GM10248 (cell line): ENCODE measurements around the gene EOLA1.

Experiments
- CTCF ChIA-PET: fragments of 300-600 bp; sonication (Branson Sonifier 250); formaldehyde crosslinking; extraction: SDS; loops from one replicate; lab custom pipeline; 2021; ENCODE audit warnings: antibody characterized with exemption; lab: Yijun Ruan, JAX
- POLR2A ChIA-PET: fragments of 350-650 bp; sonication (Branson Sonifier 250); formaldehyde crosslinking; extraction: SDS; loops from one replicate; lab custom pipeline; 2020; ENCODE audit warnings: antibody characterized with exemption; lab: Yijun Ruan, JAX
- DNase-seq: peaks from one replicate; pipeline ENCODE4 v3.0.0; 2012; ENCODE audit errors: extremely low spot score
- TF ChIP-seq, protein P1 (sequence below): IDR thresholded peaks from 2 replicates; pipeline ENCODE4 v1.5.1; 2012; ENCODE audit warnings: mild to moderate bottlenecking, low read depth; ENCODE audit errors: extremely low read depth, missing control alignments, control extremely low read depth

The EOLA1 gene

DNA sequence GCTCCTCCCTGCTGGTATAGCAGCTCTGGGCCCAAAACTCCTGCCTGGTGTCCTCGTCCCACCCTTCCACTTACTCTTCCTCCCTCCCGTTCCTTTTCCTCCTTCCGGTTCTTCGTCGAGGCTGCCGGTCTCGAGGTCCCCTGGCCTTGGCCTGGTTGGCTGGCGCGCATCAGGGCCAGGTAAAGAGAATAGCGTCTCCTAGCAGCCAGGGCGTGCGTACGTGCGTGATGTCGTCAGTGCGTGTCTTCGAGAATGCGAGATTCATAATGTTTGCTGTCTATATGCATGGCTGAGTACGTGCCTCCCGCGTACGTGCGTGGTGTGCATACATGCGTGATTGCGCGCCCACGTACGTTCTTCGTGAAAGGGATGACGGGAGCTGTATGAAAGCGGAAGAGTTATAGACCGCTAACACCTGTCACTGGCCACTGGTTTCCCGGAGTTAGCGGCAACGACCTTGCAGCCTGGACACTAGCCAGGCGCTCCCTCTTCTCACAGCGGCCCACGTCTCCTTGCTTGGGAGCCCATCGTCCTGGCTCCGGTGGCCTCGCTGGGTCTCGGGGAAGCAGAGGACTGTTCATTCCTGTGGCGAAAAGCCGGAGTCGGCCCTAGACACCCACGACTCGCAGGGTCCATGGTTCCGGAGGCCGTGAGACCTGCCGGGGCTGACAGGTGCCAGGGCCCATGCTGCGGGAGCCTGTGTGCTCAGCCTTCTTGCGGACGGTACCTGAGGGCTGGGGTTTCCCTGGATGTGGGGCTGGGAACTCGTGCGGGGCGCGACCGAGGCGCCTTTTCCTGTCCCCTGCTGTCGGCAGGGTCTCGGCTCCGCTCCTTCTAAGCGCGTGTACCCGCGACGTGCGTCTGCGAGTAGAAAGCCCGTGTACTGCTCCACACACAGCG lies at the start of gene EOLA1:
Gene EOLA1 (plus strand): TSS at position 392 of the 900 bp plus-strand sequence. CDS start 4,619 bp downstream, outside the sequence.
- DNase-seq, result peak; percentile 71
- CTCF ChIA-PET, result interaction anchor here (0.6 to 1.8 kb wide), 6 partner anchors 10 to 397 kb away, joined by 3 to 11 read pairs (median 4); partner anchors contain the start of gene EOLA2
- TF ChIP-seq, protein P1, sequence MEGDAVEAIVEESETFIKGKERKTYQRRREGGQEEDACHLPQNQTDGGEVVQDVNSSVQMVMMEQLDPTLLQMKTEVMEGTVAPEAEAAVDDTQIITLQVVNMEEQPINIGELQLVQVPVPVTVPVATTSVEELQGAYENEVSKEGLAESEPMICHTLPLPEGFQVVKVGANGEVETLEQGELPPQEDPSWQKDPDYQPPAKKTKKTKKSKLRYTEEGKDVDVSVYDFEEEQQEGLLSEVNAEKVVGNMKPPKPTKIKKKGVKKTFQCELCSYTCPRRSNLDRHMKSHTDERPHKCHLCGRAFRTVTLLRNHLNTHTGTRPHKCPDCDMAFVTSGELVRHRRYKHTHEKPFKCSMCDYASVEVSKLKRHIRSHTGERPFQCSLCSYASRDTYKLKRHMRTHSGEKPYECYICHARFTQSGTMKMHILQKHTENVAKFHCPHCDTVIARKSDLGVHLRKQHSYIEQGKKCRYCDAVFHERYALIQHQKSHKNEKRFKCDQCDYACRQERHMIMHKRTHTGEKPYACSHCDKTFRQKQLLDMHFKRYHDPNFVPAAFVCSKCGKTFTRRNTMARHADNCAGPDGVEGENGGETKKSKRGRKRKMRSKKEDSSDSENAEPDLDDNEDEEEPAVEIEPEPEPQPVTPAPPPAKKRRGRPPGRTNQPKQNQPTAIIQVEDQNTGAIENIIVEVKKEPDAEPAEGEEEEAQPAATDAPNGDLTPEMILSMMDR, result no peak
- POLR2A ChIA-PET, result interaction anchor here (0.6 to 3.2 kb wide), 6 partner anchors 9 to 1644 kb away, joined by 4 to 30 read pairs (median 10); partner anchors contain the start of genes EOLA2 and IDS

DNA sequence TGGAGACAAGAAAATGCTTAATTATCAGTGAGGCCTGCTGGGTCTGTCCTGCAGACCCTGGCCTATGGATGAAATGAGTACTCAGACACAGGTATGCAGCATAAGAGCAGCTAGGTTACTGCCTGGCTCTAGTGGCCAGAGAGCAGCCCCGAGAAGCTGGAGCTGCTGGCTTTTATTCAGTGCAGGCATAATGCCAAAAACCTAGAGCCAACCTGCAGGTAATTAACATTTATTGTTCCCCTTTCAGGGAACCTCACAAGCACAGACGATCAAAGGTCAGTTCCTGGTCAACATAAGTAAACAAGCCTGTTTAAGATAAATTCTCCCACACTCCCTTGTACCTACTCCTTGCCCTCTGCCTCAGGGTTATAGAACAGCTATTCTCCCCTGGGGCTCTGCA lies 49.0 kb upstream of the EOLA1 start:
- TF ChIP-seq, protein P1, result no peak
- CTCF ChIA-PET, result interaction anchor here (1.3 kb wide), 1 partner anchor 10 kb away, joined by 4 read pairs; no protein-coding TSS in a partner anchor
- POLR2A ChIA-PET, result no interaction called here
- no peak for DNase-seq

DNA sequence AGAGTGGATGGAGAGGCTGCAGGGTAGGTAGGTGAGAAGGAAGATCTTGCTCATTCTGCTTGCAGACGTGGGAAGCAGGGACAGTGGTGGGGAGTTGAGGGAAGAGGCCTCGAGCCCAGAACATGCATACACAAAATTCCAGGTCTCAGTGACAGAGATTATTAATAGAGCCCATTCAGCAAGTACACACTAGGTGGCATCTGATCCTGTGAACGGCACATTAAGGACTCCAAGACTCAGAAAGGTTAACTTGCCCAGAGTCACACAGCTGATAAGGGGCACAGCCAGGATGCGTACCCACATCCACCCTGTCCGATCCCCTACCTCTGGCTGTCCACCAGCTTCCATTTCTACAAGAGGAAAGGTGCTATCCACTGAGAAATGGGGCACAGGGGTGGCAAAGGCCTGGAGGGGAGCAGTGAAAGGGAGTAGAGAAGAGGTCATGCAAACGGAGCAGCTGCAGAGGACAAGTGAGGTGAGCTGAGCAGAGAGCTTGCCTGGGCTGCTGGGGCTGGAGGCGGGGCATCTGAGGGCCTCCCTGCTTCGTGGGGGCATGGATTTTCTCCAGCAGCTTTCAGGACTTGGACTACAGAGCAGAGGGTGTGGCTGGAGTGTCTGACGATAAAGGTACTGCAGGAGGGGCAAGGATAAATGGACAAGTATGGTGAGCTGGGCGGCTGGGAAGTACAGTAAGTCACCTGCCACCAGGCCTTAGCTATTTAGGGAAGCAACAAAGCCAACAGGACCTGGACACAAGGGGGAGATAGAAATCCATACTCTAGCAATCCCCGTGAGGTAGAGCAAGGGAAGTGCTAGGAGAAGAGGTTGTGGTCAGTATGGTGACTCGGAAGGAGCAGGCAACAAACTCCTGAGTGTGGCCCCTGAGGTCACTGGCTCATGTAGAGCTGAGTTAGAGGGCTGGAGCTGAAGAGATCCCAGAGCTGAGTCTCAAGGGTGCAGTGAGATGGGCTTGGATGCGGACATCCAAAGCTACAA lies 46.9 kb upstream of the EOLA1 start:
- CTCF ChIA-PET, result interaction anchor here (0.8 to 1.9 kb wide), 3 partner anchors 9 to 23 kb away, joined by 3 to 5 read pairs (median 4); no protein-coding TSS in a partner anchor
- POLR2A ChIA-PET, result no interaction called here
- TF ChIP-seq, protein P1, result no peak
- DNase-seq, result no peak

DNA sequence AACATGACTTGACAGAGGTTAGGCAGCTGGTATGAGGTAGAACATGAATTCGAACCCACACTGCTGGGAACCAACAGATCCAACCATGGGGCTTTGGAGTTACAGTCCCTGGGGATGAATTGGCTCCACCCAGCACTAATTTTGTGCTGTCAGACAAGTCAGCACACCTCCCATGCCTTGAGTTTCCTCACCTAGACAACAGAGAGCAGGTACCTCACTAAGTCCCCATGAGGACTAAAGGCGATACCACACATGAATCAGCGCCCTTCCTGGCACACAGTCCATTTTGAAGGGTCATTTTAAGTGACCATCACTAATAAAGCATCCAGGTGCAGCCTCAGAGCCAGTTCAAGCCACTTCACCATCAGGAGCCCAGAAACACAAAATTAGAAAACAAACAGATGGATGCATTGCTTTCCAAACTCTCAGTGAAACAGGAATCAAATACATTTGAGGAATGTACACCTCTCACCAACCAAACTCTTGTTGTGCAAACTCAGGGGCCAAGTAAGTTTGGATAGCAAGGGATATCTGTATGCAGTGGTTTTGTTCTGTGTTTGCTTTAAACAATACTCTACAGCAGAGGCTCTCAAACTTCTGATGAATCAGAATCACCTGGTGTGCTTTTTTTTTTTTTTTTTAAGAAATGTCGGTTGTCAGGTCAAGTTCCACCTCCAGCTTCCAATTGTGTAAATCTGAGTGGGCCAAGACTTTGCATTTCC lies 45.8 kb upstream of the EOLA1 start:
- ChIA-PET CTCF (interaction anchor here (0.8 to 1.9 kb wide), 3 partner anchors 8 to 24 kb away, joined by 3 to 5 read pairs (median 4); no protein-coding TSS in a partner anchor), POLR2A (no interaction called here)
- DNase-seq, result no peak
- TF ChIP-seq, protein P1, result no peak

DNA sequence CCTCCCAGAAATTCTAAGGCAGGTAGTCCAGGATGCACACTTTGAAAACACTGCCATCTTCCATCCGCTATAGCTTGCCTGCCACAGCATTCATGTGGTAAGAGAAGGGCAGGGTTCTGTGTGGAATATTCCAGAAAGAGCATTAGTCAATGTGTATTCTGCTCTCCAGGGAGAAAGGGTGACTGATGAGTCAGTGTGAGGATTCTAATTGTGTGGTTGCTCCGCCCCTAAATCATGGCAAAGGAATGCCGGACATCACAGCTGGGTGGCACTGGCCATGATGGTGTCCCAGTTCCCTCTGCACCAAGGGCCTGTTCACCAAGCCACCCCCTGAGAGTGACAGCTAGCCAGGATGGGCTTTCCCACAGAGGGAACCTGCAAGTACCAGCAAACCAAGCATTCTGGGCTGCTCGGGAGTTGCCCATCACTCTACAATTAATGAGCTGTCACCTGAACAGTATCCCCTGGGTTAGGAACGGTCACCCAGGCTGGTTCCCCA lies 45.2 kb upstream of the EOLA1 start:
- ChIA-PET CTCF (no interaction called here), POLR2A (no interaction called here)
- no peak for DNase-seq
- TF ChIP-seq, protein P1, result no peak
